Nephron progenitor cell (in vitro differentiated cells): ENCODE results near the gene GNG14.

ENCODE experiments used
- DNase-seq: peaks from one replicate; pipeline ENCODE4 v3.0.0; 2021
- H3K27ac Mint-ChIP-seq: 2 replicates; pipeline ENCODE4 v1.8.0; 2021; ENCODE audit warnings: mild to moderate bottlenecking, moderate library complexity, mixed read lengths
- H3K27me3 Mint-ChIP-seq: 2 replicates; pipeline ENCODE4 v1.8.0; 2021; ENCODE audit warnings: mild to moderate bottlenecking, low read depth, mixed read lengths; ENCODE audit not compliant: poor library complexity
- H3K36me3 Mint-ChIP-seq: 2 replicates; pipeline ENCODE4 v1.8.0; 2021; ENCODE audit warnings: low read depth, mixed read lengths
- H3K4me1 Mint-ChIP-seq: 2 replicates; pipeline ENCODE4 v1.8.0; 2021; ENCODE audit warnings: mixed read lengths
- H3K4me3 Mint-ChIP-seq: 2 replicates; pipeline ENCODE4 v1.8.0; 2021; ENCODE audit warnings: mild to moderate bottlenecking, moderate library complexity, mixed read lengths
- H3K9me3 Mint-ChIP-seq: 2 replicates; pipeline ENCODE4 v1.8.0; 2021; ENCODE audit warnings: mild to moderate bottlenecking, moderate library complexity, mixed read lengths
- CTCF ChIP-seq: fragments of 200-600 bp; sonication (generic); IDR thresholded peaks from 2 replicates; pipeline ENCODE4 v1.5.0; 2021; ENCODE audit warnings: antibody characterized with exemption

The GNG14 gene

DNA sequence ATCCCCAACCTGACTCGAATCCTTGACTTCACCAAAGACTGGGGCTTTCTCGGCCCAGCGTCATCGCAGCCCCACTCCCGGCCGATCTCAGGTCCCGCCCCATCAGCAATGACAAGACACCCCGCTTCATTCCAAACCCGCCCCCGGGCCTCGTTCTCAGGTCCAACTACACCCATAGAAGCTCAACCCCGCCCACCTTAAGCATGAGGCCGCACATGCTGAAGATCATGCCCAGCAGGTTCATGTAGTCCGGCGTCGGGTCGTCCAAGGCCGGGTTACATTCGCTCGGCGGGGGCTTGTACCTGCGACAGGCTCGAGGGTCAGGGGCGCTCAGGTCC lies 18.9 kb upstream of the GNG14 start:
- Mint-ChIP-seq H3K27ac (peak overlapping the region; percentile 81), H3K27me3 (peaks cover 4% of the 10 kb centered on the region), H3K36me3 (peaks cover 13% of the 10 kb centered on the region), H3K4me3 (peak overlapping the region; percentile 97), H3K4me1 (peaks cover 67% of the 10 kb centered on the region), H3K9me3 (no peaks in the 10 kb centered on the region)
- TF ChIP-seq CTCF, result no peak
- peak; percentile 53 for DNase-seq

DNA sequence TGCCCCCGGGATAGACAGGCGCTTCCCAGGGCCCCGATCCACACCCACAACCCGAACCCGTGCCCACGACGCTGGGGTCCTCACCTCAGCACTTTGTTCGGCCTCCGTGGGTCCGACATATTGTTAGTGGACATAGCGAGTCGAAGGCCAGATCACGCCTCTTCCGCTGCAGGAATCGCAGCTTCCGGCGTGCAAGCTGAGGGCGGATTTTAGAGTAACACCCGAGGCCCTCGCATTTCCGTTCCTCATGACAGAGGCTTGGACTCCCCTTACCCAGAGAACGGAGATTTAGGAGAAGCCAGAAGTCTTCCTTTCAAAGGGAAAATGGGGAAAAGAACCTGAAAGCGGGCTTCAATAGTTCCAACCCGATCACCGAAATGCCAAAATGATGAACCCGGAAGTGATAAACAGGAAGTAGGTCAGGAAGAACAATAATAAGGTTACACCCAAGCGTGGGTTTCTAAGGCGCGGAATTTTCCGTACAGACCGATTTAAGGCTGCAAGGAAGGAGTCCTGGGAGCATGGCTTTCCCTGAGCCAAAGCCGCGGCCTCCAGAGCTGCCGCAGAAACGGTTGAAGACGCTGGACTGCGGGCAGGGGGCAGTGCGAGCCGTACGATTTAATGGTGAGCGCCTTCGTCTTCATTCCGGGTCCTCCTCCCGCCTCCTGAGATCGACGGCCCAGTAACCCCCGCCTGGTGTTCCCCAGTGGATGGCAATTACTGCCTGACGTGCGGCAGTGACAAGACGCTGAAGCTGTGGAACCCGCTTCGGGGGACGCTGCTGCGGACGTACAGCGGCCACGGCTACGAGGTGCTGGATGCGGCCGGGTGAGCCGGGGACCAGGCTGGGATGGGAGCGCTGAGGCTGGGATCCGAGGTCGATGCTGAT lies 18.3 kb upstream of the GNG14 start:
- Mint-ChIP-seq H3K9me3 (no peaks in the 10 kb centered on the region), H3K36me3 (peaks cover 19% of the 10 kb centered on the region), H3K4me1 (peaks cover 63% of the 10 kb centered on the region), H3K27ac (peak overlapping the region; percentile 100), H3K27me3 (peaks cover 4% of the 10 kb centered on the region), H3K4me3 (peak overlapping the region; percentile 97)
- peak; percentile 79 for DNase-seq
- TF ChIP-seq CTCF, result no peak

DNA sequence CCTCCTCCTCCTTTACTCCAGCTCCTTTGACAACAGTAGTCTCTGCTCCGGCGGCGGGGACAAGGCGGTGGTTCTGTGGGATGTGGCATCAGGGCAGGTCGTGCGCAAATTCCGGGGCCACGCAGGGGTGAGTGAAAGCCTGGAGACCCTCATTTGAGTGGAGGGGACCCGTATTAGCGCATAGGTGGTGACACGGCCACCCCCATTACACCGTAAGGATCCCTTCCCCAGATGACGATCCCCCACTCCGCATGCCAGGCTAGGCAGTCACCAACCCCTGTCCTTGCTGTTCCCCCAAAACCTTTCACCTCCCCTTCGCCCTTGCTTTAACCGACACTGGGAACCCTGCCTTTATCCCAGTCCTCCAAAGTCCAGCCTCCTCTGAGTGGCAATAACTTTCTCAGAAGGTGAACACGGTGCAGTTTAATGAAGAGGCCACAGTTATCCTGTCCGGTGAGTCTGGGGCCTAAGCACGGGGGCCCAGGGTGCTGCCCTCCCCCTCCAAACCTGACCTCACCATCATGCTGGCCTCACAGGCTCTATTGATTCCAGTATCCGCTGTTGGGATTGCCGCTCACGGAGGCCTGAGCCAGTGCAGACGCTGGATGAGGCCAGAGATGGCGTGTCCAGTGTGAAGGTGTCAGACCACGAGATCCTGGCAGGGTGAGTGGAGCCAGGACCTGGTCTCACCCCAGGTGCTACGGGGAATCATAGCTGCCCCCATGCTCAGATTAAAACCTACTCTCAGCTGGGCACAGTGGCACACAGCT lies 17.5 kb upstream of the GNG14 start:
- no peak for TF ChIP-seq CTCF
- Mint-ChIP-seq H3K27ac (peak overlapping the region; percentile 100), H3K4me3 (peak overlapping the region; percentile 97), H3K27me3 (no peaks in the 10 kb centered on the region), H3K4me1 (peaks cover 56% of the 10 kb centered on the region), H3K36me3 (peaks cover 26% of the 10 kb centered on the region), H3K9me3 (no peaks in the 10 kb centered on the region)
- DNase-seq, result no peak

DNA sequence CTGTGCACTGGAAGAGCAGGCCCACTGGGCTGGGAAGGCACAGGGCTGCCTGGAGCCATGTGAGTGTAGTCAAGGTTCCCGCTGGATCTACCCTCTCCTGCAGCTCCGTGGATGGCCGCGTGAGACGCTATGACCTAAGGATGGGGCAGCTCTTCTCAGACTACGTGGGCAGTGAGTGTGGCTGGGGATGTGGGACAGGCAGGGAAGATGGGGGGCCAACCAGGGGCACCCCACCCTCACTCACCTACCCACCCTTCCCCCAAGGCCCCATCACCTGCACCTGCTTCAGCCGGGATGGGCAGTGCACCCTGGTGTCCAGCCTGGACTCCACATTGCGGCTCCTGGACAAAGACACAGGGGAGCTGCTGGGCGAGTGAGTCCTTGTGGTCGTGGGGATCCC lies 15.1 kb upstream of the GNG14 start:
- Mint-ChIP-seq H3K4me3 (no peak overlapping the region), H3K9me3 (no peaks in the 10 kb centered on the region), H3K4me1 (peaks cover 36% of the 10 kb centered on the region), H3K27ac (no peak overlapping the region), H3K36me3 (peaks cover 38% of the 10 kb centered on the region), H3K27me3 (no peaks in the 10 kb centered on the region)
- TF ChIP-seq CTCF, result no peak
- no peak for DNase-seq

- Mint-ChIP-seq H3K9me3 (no peaks in the 10 kb centered on the region), H3K4me1 (peaks cover 9% of the 10 kb centered on the region), H3K27ac (no peak overlapping the region), H3K4me3 (no peak overlapping the region), H3K36me3 (peaks cover 50% of the 10 kb centered on the region), H3K27me3 (no peaks in the 10 kb centered on the region)
- no peak for TF ChIP-seq CTCF
- no peak for DNase-seq
These were observed 12.4 kb upstream of the GNG14 start for GRCh38 chr19:12675399-12675798.
